Measurements from ENCODE around the gene ROMO1. TPM values are rescaled to one million over a fixed set of nuclear protein-coding genes. Genes with fewer than 3 reads are reported as not detected.

ROMO1 gene
- total and polyA plus RNA-seq, 5 donors: 156 to 379 (median 173) TPM

- intact Hi-C loops (cut with DNase I): no loop called here
These were observed 37.3 kb upstream of the ROMO1 start for GRCh38 chr20:35661908-35662307.

GRCh38 chr20:35662551-35662950 is 36.7 kb upstream of the ROMO1 start:
- whole genome bisulfite sequencing: 26% methylated on average over 2 of the region's 2 CpGs
- ATAC-seq (no peak), DNase-seq (no peak)
- intact Hi-C loops (cut with DNase I): no loop called here
- Histone ChIP-seq H3K27me3 (ENCODE audit: control insufficient read depth, insufficient read depth) (no peaks in the 10 kb centered on the region), H3K27ac (ENCODE audit: low read length) (no peak overlapping the region), H3K9me3 (ENCODE audit: control insufficient read depth, low read length) (no peaks in the 10 kb centered on the region), H3K4me3 (ENCODE audit: low read length) (peak overlapping the region; percentile 41), H3K4me1 (ENCODE audit: control insufficient read depth, insufficient read depth, low read length) (peaks cover 5% of the 10 kb centered on the region)

More at GRCh38 chr20:35661908-35662307, 37.3 kb upstream of the ROMO1 start:
- Histone ChIP-seq H3K27me3 (ENCODE audit: control insufficient read depth, insufficient read depth) (no peaks in the 10 kb centered on the region), H3K27ac (ENCODE audit: low read length) (no peak overlapping the region), H3K4me3 (ENCODE audit: low read length) (peak overlapping the region; percentile 23), H3K9me3 (ENCODE audit: control insufficient read depth, low read length) (no peaks in the 10 kb centered on the region), H3K4me1 (ENCODE audit: control insufficient read depth, insufficient read depth, low read length) (peaks cover 5% of the 10 kb centered on the region)
- WGBS: 35% methylated on average over 3 of the region's 3 CpGs
- ATAC-seq (no peak), DNase-seq (no peak)

- Histone ChIP-seq H3K9me3 (ENCODE audit: control insufficient read depth, low read length) (no peaks in the 10 kb centered on the region), H3K4me3 (ENCODE audit: low read length) (peak overlapping the region; percentile 72), H3K27ac (ENCODE audit: low read length) (peak overlapping the region; percentile 92), H3K4me1 (ENCODE audit: control insufficient read depth, insufficient read depth, low read length) (peaks cover 5% of the 10 kb centered on the region), H3K27me3 (ENCODE audit: control insufficient read depth, insufficient read depth) (no peaks in the 10 kb centered on the region)
- ATAC-seq (peak; percentile 22 to 33), DNase-seq (peak in 1 of 3 donors; percentile 27)
- intact Hi-C loops (cut with DNase I): no loop called here
- WGBS: under 1% methylated on average over 28 of the region's 28 CpGs
These were observed 35.4 kb upstream of the ROMO1 start for GRCh38 chr20:35663516-35664465.

GRCh38 chr20:35664466-35665206 is 34.6 kb upstream of the ROMO1 start, which contains the start of the genes CPNE1 and RBM12:
Gene CPNE1 (minus strand): TSS chr20:35664900. CDS start chr20:35632923, 31,977 bp downstream.
Gene RBM12 (minus strand): TSS chr20:35664900. CDS start chr20:35655322, 9,578 bp downstream.
- under 1% methylated on average over 61 of the region's 61 CpGs for WGBS
- peak; percentile 97 to 98 for ATAC-seq
- intact Hi-C loops (cut with DNase I): no loop called here

GRCh38 chr20:35665949-35666288 is 33.3 kb upstream of the ROMO1 start:
- intact Hi-C loops (cut with DNase I): no loop called here
- no peaks in the 10 kb centered on the region for H3K27me3 ChIP-seq (ENCODE audit: control insufficient read depth, insufficient read depth)
- WGBS: 98% methylated on average over 17 of the region's 17 CpGs
- ATAC-seq (no peak), DNase-seq (no peak)
- H3K9me3 ChIP-seq (ENCODE audit: control insufficient read depth, low read length): no peaks in the 10 kb centered on the region
- H3K4me3 ChIP-seq (ENCODE audit: low read length): no peak overlapping the region
- H3K27ac ChIP-seq (ENCODE audit: low read length): no peak overlapping the region
- H3K4me1 ChIP-seq (ENCODE audit: control insufficient read depth, insufficient read depth, low read length): peaks cover 5% of the 10 kb centered on the region

More at GRCh38 chr20:35664466-35665206, 34.6 kb upstream of the ROMO1 start, which contains the start of the genes CPNE1 and RBM12:
- DNase-seq: peak; percentile 93 to 97 (median 96)
- no peaks in the 10 kb centered on the region for H3K9me3 ChIP-seq (ENCODE audit: control insufficient read depth, low read length)
- H3K27ac ChIP-seq (ENCODE audit: low read length): peak within 1 kb of the TSS; percentile 93
- H3K27me3 ChIP-seq (ENCODE audit: control insufficient read depth, insufficient read depth): no peaks in the 10 kb centered on the region
- peaks cover 5% of the 10 kb centered on the region for H3K4me1 ChIP-seq (ENCODE audit: control insufficient read depth, insufficient read depth, low read length)
- peak within 1 kb of the TSS; percentile 72 for H3K4me3 ChIP-seq (ENCODE audit: low read length)

- Histone ChIP-seq H3K27me3 (ENCODE audit: control insufficient read depth, insufficient read depth) (no peaks in the 10 kb centered on the region), H3K4me1 (ENCODE audit: control insufficient read depth, insufficient read depth, low read length) (no peaks in the 10 kb centered on the region), H3K9me3 (ENCODE audit: control insufficient read depth, low read length) (no peaks in the 10 kb centered on the region), H3K27ac (ENCODE audit: low read length) (no peak overlapping the region), H3K4me3 (ENCODE audit: low read length) (no peak overlapping the region)
- DNase-seq (no peak), ATAC-seq (no peak)
- intact Hi-C loops (cut with DNase I): no loop called here
- 95% methylated on average over 5 of the region's 5 CpGs for WGBS
These were observed 30.0 kb upstream of the ROMO1 start for GRCh38 chr20:35669221-35669620.

- no peak for DNase-seq
- H3K9me3 ChIP-seq (ENCODE audit: control insufficient read depth, low read length): no peaks in the 10 kb centered on the region
- H3K27ac ChIP-seq (ENCODE audit: low read length): no peak overlapping the region
- intact Hi-C loops (cut with DNase I): no loop called here
- H3K4me3 ChIP-seq (ENCODE audit: low read length): no peak overlapping the region
- ATAC-seq: no peak
- no peaks in the 10 kb centered on the region for H3K4me1 ChIP-seq (ENCODE audit: control insufficient read depth, insufficient read depth, low read length)
- H3K27me3 ChIP-seq (ENCODE audit: control insufficient read depth, insufficient read depth): no peaks in the 10 kb centered on the region
- 97% methylated on average over 1 of the region's 1 CpG for WGBS
These were observed 29.5 kb upstream of the ROMO1 start for GRCh38 chr20:35669681-35670080.

GRCh38 chr20:35673884-35674283 is 25.3 kb upstream of the ROMO1 start:
- intact Hi-C loops (cut with DNase I): no loop called here
- 87% methylated on average over 4 of the region's 4 CpGs for WGBS
- no peak overlapping the region for H3K4me3 ChIP-seq (ENCODE audit: low read length)
- DNase-seq (no peak), ATAC-seq (no peak)
- no peak overlapping the region for H3K27ac ChIP-seq (ENCODE audit: low read length)
- H3K9me3 ChIP-seq (ENCODE audit: control insufficient read depth, low read length): no peaks in the 10 kb centered on the region
- H3K4me1 ChIP-seq (ENCODE audit: control insufficient read depth, insufficient read depth, low read length): no peaks in the 10 kb centered on the region
- no peaks in the 10 kb centered on the region for H3K27me3 ChIP-seq (ENCODE audit: control insufficient read depth, insufficient read depth)

GRCh38 chr20:35674921-35675320 is 24.3 kb upstream of the ROMO1 start:
- DNase-seq: no peak
- Histone ChIP-seq H3K27me3 (ENCODE audit: control insufficient read depth, insufficient read depth) (no peaks in the 10 kb centered on the region), H3K4me1 (ENCODE audit: control insufficient read depth, insufficient read depth, low read length) (no peaks in the 10 kb centered on the region), H3K9me3 (ENCODE audit: control insufficient read depth, low read length) (no peaks in the 10 kb centered on the region), H3K27ac (ENCODE audit: low read length) (no peak overlapping the region), H3K4me3 (ENCODE audit: low read length) (no peak overlapping the region)
- intact Hi-C loops (cut with DNase I): no loop called here
- 96% methylated on average over 8 of the region's 8 CpGs for WGBS
- ATAC-seq: no peak

GRCh38 chr20:35680452-35681183 is 18.6 kb upstream of the ROMO1 start:
- no peaks in the 10 kb centered on the region for H3K4me1 ChIP-seq (ENCODE audit: control insufficient read depth, insufficient read depth, low read length)
- no peak for DNase-seq
- H3K27ac ChIP-seq (ENCODE audit: low read length): no peak overlapping the region
- 85% methylated on average over 4 of the region's 4 CpGs for WGBS
- no peaks in the 10 kb centered on the region for H3K9me3 ChIP-seq (ENCODE audit: control insufficient read depth, low read length)
- no peak for ATAC-seq
- no peaks in the 10 kb centered on the region for H3K27me3 ChIP-seq (ENCODE audit: control insufficient read depth, insufficient read depth)
- intact Hi-C loops (cut with DNase I): no loop called here
- no peak overlapping the region for H3K4me3 ChIP-seq (ENCODE audit: low read length)
